ENCODE data around the gene CCR7. TPM values are rescaled to one million over a fixed set of nuclear protein-coding genes. Genes with fewer than 3 reads are reported as not detected.

The CCR7 gene
- not detected for total RNA-seq

GRCh38 chr17:40564883-40565768 is at the start of gene CCR7:
Gene CCR7, minus strand, starts transcription at chr17:40565472. Its CDS starts 63 bp downstream, at chr17:40565409.
- DNase-seq = no peak

- DNase-seq = no peak
Measured at GRCh38 chr17:40614431-40615067, 49.3 kb upstream of the CCR7 start.

GRCh38 chr17:40613467-40614154 is 48.3 kb upstream of the CCR7 start:
- DNase-seq = no peak

- peak; percentile 70 for DNase-seq
Measured at GRCh38 chr17:40612599-40613244, 47.5 kb upstream of the CCR7 start.

GRCh38 chr17:40611840-40612474 is 46.7 kb upstream of the CCR7 start:
- no peak for DNase-seq

GRCh38 chr17:40610359-40610758 is 45.1 kb upstream of the CCR7 start:
- DNase-seq = no peak

- DNase-seq = no peak
Measured at GRCh38 chr17:40608061-40608581, 42.8 kb upstream of the CCR7 start.

- no peak for DNase-seq
Measured at GRCh38 chr17:40607641-40608040, 42.4 kb upstream of the CCR7 start.

GRCh38 chr17:40606548-40607353 is 41.5 kb upstream of the CCR7 start:
- no peak for DNase-seq

GRCh38 chr17:40605306-40605705 is 40.0 kb upstream of the CCR7 start:
- no peak for DNase-seq

- DNase-seq = no peak
Measured at GRCh38 chr17:40604327-40605080, 39.2 kb upstream of the CCR7 start.

GRCh38 chr17:40602445-40603443 is 37.5 kb upstream of the CCR7 start:
- DNase-seq = no peak

- DNase-seq = no peak
Measured at GRCh38 chr17:40600486-40601046, 35.3 kb upstream of the CCR7 start.

- no peak for DNase-seq
Measured at GRCh38 chr17:40599468-40599763, 34.1 kb upstream of the CCR7 start.

- DNase-seq = no peak
Measured at GRCh38 chr17:40598619-40599467, 33.6 kb upstream of the CCR7 start.

- no peak for DNase-seq
Measured at GRCh38 chr17:40598301-40598618, 33.0 kb upstream of the CCR7 start.

- DNase-seq = no peak
Measured at GRCh38 chr17:40597556-40598300, 32.5 kb upstream of the CCR7 start.

Measured in occipital lobe (tissue), 2 donors.